Measurements from ENCODE around the gene PIMREG.
"Not testable (repeated sequence)": the region's sequence is repeated elsewhere in the genome, so short reads cannot be mapped to it uniquely, and the experiment has no call there.

Gene PIMREG

GRCh38 chr17:6478486-6478885, 34.2 kb downstream of the PIMREG start:
- no peak for DNase-seq (ENCODE audit: low read depth in 2 of 2)

- no peak for DNase-seq (ENCODE audit: low read depth in 2 of 2)
These were observed 35.5 kb downstream of the PIMREG start for GRCh38 chr17:6479622-6480302.

- DNase-seq (ENCODE audit: low read depth in 2 of 2): no peak
These were observed 36.0 kb downstream of the PIMREG start for GRCh38 chr17:6480303-6480675.

GRCh38 chr17:6482105-6482455, 37.8 kb downstream of the PIMREG start:
- no peak for DNase-seq (ENCODE audit: low read depth in 2 of 2)

- not testable (repeated sequence) for DNase-seq (ENCODE audit: low read depth in 2 of 2)
These were observed 38.5 kb downstream of the PIMREG start for GRCh38 chr17:6482796-6483195.

- no peak for DNase-seq (ENCODE audit: low read depth in 2 of 2)
These were observed 39.3 kb downstream of the PIMREG start for GRCh38 chr17:6483507-6483906.

- no peak for DNase-seq (ENCODE audit: low read depth in 2 of 2)
These were observed 41.6 kb downstream of the PIMREG start for GRCh38 chr17:6485646-6486412.

- no peak for DNase-seq (ENCODE audit: low read depth in 2 of 2)
These were observed 43.2 kb downstream of the PIMREG start for GRCh38 chr17:6487251-6488007.

GRCh38 chr17:6488008-6488539, 43.8 kb downstream of the PIMREG start:
- DNase-seq (ENCODE audit: low read depth in 2 of 2): no peak

GRCh38 chr17:6489016-6489550, 44.8 kb downstream of the PIMREG start:
- no peak for DNase-seq (ENCODE audit: low read depth in 2 of 2)

- DNase-seq (ENCODE audit: low read depth in 2 of 2): no peak
These were observed 46.9 kb downstream of the PIMREG start for GRCh38 chr17:6491071-6491700.

GRCh38 chr17:6492892-6493674, 48.8 kb downstream of the PIMREG start:
- DNase-seq (ENCODE audit: low read depth in 2 of 2): no peak

GRCh38 chr17:6494239-6494941, 50.1 kb downstream of the PIMREG start:
- no peak for DNase-seq (ENCODE audit: low read depth in 2 of 2)

- no peak for DNase-seq (ENCODE audit: low read depth in 2 of 2)
These were observed 51.3 kb downstream of the PIMREG start for GRCh38 chr17:6495450-6496115.

- no peak for DNase-seq (ENCODE audit: low read depth in 2 of 2)
These were observed 51.8 kb downstream of the PIMREG start for GRCh38 chr17:6496116-6496481.

GRCh38 chr17:6496640-6497441, 52.6 kb downstream of the PIMREG start:
- no peak for DNase-seq (ENCODE audit: low read depth in 2 of 2)

GRCh38 chr17:6497496-6498221, 53.4 kb downstream of the PIMREG start:
- no peak for DNase-seq (ENCODE audit: low read depth in 2 of 2)

- no peak for DNase-seq (ENCODE audit: low read depth in 2 of 2)
These were observed 54.1 kb downstream of the PIMREG start for GRCh38 chr17:6498356-6498755.

Data from fibroblast of skin of left quadriceps (primary cell).